Measurements from ENCODE around the gene ANKH. TPM values are rescaled to one million over a fixed set of nuclear protein-coding genes. Genes with fewer than 3 reads are reported as not detected.

The ANKH gene
- total RNA-seq, 1 experiment from 2014 or later: 65.2 TPM

DNA sequence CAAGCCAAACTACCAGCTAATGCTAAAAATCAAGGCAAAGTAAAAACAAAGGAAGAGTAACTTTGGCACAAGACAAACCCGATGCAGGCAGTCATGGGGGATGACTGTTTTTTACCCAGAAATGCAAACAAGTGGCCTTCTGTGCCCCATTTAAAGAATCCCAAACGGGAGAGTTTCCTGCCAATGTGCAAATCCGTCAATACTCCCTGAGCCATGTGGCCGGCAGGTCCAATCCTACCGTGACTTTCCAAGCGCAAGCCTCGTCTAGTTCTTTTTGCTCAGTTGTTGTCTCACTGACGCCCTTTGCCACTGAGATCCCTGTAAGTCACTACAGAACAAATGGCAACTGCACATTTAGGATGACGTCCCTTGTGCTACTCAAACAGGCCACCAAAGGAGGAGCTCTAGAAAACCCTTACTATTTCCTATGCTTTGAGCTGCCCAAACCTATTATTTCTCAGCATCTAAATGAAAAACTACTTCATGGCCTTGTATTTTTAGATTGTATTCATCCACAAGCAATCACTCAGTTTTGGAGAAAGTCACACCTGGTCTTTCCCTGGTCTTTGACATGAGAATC, 163.7 kb downstream of the ANKH start:
- ChIA-PET CTCF (interaction anchor here (0.7 kb wide), 1 partner anchor 24 kb away, joined by 3 read pairs; no protein-coding TSS in a partner anchor), POLR2A (no interaction called here), RAD21 (ENCODE audit: low non-redundant PET in 1 of 2, low total read pairs in 2 of 2, uncharacterized antibody in 2 of 2, unreplicated experiment in 2 of 2) (no interaction called here)
- DNase-seq (ENCODE audit: low read depth, low spot score) (no peak), ATAC-seq (no peak)
- H4K20me1 ChIP-seq (ENCODE audit: insufficient read depth): no peaks in the 10 kb centered on the region
- no peaks in the 10 kb centered on the region for H3K79me2 ChIP-seq (ENCODE audit: insufficient read depth, low read length)
- intact Hi-C loops (cut with micrococcal nuclease): no loop called here
- H3K4me3 ChIP-seq (replicated peaks in 1 of 2; ENCODE audit: low read depth in 1 of 2, low read length in 2 of 2): no peak overlapping the region
- H3K9me2 ChIP-seq (ENCODE audit: insufficient read depth): no peaks in the 10 kb centered on the region
- TF ChIP-seq EZH2 (IDR thresholded peaks at IDR 0.05) (no peak), JUND (IDR thresholded peaks at IDR 0.05) (no peak), SIN3A (IDR thresholded peaks at IDR 0.05; ENCODE audit: low read depth) (no peak)
- H3K36me3 ChIP-seq (ENCODE audit: control insufficient read depth in 1 of 2, insufficient read depth in 2 of 2, low read length in 2 of 2): peaks cover 0 to 22% of the 10 kb centered on the region in 2 experiments
- BruUV-seq (replicated peaks): no TSS peak
- no peak overlapping the region for H3K27ac ChIP-seq (ENCODE audit: low read depth, low read length)
- no peaks in the 10 kb centered on the region for H3K9me3 ChIP-seq (ENCODE audit: control insufficient read depth in 1 of 2, insufficient read depth in 1 of 2, low read depth in 1 of 2, low read length in 2 of 2)
- no peaks in the 10 kb centered on the region for H3K27me3 ChIP-seq (ENCODE audit: insufficient read depth, low read length)
- no peak overlapping the region for H2AFZ ChIP-seq (ENCODE audit: low read depth, low read length, poor library complexity, severe bottlenecking)
- H3K4me2 ChIP-seq (ENCODE audit: low read length): no peak overlapping the region
- H3K4me1 ChIP-seq (ENCODE audit: control insufficient read depth in 1 of 2, insufficient read depth in 2 of 2, low read length in 2 of 2): no peaks in the 10 kb centered on the region
- no peak overlapping the region for H3K9ac ChIP-seq (ENCODE audit: low read length)

DNA sequence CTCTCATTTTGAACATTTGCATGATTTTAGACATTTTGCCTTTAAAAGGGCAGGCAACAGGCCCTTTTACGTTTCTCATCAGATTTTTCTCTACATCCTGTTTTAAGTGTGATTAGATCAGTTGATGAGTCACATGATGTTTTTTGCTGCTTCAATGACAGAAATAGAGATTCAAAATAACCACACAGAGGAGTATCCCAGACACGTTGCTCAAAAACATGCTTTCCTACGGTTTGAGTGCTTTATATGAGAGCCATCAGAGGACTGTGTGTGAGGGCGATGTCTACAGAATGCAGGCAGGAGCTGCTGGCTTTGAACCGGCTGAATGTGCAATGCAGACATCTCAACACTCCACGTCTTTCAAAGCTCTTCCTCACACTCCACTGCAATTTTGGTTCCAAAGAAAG, 165.0 kb downstream of the ANKH start:
- DNase-seq (ENCODE audit: low read depth, low spot score) (no peak), ATAC-seq (no peak)
- Histone ChIP-seq H3K9me3 (ENCODE audit: control insufficient read depth in 1 of 2, insufficient read depth in 1 of 2, low read depth in 1 of 2, low read length in 2 of 2) (no peaks in the 10 kb centered on the region), H3K36me3 (ENCODE audit: control insufficient read depth in 1 of 2, insufficient read depth in 2 of 2, low read length in 2 of 2) (peaks cover 0 to 19% of the 10 kb centered on the region in 2 experiments), H3K4me2 (ENCODE audit: low read length) (no peak overlapping the region), H3K9me2 (ENCODE audit: insufficient read depth) (no peaks in the 10 kb centered on the region), H3K9ac (ENCODE audit: low read length) (no peak overlapping the region), H3K27ac (ENCODE audit: low read depth, low read length) (no peak overlapping the region), H4K20me1 (ENCODE audit: insufficient read depth) (no peaks in the 10 kb centered on the region), H3K79me2 (ENCODE audit: insufficient read depth, low read length) (no peaks in the 10 kb centered on the region), H3K4me3 (replicated peaks in 1 of 2; ENCODE audit: low read depth in 1 of 2, low read length in 2 of 2) (no peak overlapping the region), H3K4me1 (ENCODE audit: control insufficient read depth in 1 of 2, insufficient read depth in 2 of 2, low read length in 2 of 2) (no peaks in the 10 kb centered on the region), H2AFZ (ENCODE audit: low read depth, low read length, poor library complexity, severe bottlenecking) (no peak overlapping the region), H3K27me3 (ENCODE audit: insufficient read depth, low read length) (no peaks in the 10 kb centered on the region)
- CTCF ChIA-PET: no interaction called here
- POLR2A ChIA-PET: no interaction called here
- RAD21 ChIA-PET (ENCODE audit: low non-redundant PET in 1 of 2, low total read pairs in 2 of 2, uncharacterized antibody in 2 of 2, unreplicated experiment in 2 of 2): no interaction called here
- no TSS peak for BruUV-seq (replicated peaks)
- intact Hi-C loops (cut with micrococcal nuclease): no loop called here
- TF ChIP-seq, protein P1, sequence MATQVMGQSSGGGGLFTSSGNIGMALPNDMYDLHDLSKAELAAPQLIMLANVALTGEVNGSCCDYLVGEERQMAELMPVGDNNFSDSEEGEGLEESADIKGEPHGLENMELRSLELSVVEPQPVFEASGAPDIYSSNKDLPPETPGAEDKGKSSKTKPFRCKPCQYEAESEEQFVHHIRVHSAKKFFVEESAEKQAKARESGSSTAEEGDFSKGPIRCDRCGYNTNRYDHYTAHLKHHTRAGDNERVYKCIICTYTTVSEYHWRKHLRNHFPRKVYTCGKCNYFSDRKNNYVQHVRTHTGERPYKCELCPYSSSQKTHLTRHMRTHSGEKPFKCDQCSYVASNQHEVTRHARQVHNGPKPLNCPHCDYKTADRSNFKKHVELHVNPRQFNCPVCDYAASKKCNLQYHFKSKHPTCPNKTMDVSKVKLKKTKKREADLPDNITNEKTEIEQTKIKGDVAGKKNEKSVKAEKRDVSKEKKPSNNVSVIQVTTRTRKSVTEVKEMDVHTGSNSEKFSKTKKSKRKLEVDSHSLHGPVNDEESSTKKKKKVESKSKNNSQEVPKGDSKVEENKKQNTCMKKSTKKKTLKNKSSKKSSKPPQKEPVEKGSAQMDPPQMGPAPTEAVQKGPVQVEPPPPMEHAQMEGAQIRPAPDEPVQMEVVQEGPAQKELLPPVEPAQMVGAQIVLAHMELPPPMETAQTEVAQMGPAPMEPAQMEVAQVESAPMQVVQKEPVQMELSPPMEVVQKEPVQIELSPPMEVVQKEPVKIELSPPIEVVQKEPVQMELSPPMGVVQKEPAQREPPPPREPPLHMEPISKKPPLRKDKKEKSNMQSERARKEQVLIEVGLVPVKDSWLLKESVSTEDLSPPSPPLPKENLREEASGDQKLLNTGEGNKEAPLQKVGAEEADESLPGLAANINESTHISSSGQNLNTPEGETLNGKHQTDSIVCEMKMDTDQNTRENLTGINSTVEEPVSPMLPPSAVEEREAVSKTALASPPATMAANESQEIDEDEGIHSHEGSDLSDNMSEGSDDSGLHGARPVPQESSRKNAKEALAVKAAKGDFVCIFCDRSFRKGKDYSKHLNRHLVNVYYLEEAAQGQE (IDR thresholded peaks at IDR 0.05; ENCODE audit: low read depth): no peak
- no peak for TF ChIP-seq ELF1 (IDR thresholded peaks at IDR 0.05; ENCODE audit: borderline replicate concordance, low read depth)
- TF ChIP-seq SRF (IDR thresholded peaks at IDR 0.05; ENCODE audit: low read depth): no peak
- TF ChIP-seq, protein P2, sequence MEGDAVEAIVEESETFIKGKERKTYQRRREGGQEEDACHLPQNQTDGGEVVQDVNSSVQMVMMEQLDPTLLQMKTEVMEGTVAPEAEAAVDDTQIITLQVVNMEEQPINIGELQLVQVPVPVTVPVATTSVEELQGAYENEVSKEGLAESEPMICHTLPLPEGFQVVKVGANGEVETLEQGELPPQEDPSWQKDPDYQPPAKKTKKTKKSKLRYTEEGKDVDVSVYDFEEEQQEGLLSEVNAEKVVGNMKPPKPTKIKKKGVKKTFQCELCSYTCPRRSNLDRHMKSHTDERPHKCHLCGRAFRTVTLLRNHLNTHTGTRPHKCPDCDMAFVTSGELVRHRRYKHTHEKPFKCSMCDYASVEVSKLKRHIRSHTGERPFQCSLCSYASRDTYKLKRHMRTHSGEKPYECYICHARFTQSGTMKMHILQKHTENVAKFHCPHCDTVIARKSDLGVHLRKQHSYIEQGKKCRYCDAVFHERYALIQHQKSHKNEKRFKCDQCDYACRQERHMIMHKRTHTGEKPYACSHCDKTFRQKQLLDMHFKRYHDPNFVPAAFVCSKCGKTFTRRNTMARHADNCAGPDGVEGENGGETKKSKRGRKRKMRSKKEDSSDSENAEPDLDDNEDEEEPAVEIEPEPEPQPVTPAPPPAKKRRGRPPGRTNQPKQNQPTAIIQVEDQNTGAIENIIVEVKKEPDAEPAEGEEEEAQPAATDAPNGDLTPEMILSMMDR (IDR thresholded peaks at IDR 0.05 in 2 of 3, conservative IDR thresholded peaks at IDR 0.05 in 1 of 3; ENCODE audit: borderline replicate concordance in 1 of 3, insufficient read depth in 1 of 3, low read depth in 2 of 3, low read length in 2 of 3): no peak
- TF ChIP-seq CEBPB (IDR thresholded peaks at IDR 0.05; ENCODE audit: low read depth): no peak
- no peak for TF ChIP-seq ZNF274 (IDR thresholded peaks at IDR 0.05; ENCODE audit: low read depth, low read length)
- no peak for TF ChIP-seq JUND (IDR thresholded peaks at IDR 0.05)
- no peak for TF ChIP-seq POLR2AphosphoS5 (IDR thresholded peaks at IDR 0.05; ENCODE audit: low read depth, low read length)
- TF ChIP-seq YY1 (IDR thresholded peaks at IDR 0.05; ENCODE audit: extremely low read depth, insufficient replicate concordance, low read depth, low read length): no peak
- TF ChIP-seq, protein P3, sequence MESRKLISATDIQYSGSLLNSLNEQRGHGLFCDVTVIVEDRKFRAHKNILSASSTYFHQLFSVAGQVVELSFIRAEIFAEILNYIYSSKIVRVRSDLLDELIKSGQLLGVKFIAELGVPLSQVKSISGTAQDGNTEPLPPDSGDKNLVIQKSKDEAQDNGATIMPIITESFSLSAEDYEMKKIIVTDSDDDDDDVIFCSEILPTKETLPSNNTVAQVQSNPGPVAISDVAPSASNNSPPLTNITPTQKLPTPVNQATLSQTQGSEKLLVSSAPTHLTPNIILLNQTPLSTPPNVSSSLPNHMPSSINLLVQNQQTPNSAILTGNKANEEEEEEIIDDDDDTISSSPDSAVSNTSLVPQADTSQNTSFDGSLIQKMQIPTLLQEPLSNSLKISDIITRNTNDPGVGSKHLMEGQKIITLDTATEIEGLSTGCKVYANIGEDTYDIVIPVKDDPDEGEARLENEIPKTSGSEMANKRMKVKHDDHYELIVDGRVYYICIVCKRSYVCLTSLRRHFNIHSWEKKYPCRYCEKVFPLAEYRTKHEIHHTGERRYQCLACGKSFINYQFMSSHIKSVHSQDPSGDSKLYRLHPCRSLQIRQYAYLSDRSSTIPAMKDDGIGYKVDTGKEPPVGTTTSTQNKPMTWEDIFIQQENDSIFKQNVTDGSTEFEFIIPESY (IDR thresholded peaks at IDR 0.05; ENCODE audit: extremely low read depth, insufficient replicate concordance, low read length): no peak
- TF ChIP-seq EZH2 (IDR thresholded peaks at IDR 0.05): no peak
